ENCODE data around the gene PLXDC1.

DNA sequence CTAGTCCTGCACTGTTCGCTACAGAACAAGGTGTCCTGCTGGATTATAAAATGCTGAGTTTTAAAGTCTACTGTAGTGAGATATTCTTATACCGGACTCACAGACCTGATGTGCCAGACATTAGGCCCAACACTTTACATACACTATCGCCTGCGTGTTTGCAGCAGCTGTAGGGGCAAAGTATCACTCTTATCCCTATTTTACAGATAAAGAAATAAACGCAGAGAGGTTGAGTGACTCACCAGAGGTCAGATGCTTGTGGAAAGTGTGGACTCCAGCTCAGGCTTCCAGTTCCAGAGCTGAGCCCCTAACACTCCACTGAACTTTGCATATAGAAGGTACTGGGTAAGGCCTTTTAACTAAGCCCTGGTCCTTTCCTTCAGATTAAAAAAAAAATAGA lies 47.4 kb downstream of the PLXDC1 start:
- TF ChIP-seq, protein P1, sequence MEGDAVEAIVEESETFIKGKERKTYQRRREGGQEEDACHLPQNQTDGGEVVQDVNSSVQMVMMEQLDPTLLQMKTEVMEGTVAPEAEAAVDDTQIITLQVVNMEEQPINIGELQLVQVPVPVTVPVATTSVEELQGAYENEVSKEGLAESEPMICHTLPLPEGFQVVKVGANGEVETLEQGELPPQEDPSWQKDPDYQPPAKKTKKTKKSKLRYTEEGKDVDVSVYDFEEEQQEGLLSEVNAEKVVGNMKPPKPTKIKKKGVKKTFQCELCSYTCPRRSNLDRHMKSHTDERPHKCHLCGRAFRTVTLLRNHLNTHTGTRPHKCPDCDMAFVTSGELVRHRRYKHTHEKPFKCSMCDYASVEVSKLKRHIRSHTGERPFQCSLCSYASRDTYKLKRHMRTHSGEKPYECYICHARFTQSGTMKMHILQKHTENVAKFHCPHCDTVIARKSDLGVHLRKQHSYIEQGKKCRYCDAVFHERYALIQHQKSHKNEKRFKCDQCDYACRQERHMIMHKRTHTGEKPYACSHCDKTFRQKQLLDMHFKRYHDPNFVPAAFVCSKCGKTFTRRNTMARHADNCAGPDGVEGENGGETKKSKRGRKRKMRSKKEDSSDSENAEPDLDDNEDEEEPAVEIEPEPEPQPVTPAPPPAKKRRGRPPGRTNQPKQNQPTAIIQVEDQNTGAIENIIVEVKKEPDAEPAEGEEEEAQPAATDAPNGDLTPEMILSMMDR (IDR thresholded peaks at IDR 0.05), result no peak
- TF ChIP-seq POLR2A (IDR thresholded peaks at IDR 0.05), result no peak

Measured in right lobe of liver (tissue), 4 donors.